ENCODE data around the gene AK4.

- TF ChIP-seq, protein P1, sequence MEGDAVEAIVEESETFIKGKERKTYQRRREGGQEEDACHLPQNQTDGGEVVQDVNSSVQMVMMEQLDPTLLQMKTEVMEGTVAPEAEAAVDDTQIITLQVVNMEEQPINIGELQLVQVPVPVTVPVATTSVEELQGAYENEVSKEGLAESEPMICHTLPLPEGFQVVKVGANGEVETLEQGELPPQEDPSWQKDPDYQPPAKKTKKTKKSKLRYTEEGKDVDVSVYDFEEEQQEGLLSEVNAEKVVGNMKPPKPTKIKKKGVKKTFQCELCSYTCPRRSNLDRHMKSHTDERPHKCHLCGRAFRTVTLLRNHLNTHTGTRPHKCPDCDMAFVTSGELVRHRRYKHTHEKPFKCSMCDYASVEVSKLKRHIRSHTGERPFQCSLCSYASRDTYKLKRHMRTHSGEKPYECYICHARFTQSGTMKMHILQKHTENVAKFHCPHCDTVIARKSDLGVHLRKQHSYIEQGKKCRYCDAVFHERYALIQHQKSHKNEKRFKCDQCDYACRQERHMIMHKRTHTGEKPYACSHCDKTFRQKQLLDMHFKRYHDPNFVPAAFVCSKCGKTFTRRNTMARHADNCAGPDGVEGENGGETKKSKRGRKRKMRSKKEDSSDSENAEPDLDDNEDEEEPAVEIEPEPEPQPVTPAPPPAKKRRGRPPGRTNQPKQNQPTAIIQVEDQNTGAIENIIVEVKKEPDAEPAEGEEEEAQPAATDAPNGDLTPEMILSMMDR (IDR thresholded peaks at IDR 0.05; ENCODE audit: insufficient read depth, low read depth, low read length) = no peak
- TF ChIP-seq EZH2 (IDR thresholded peaks at IDR 0.05; ENCODE audit: insufficient read depth, low read length) = no peak
Measured at GRCh38 chr1:65190229-65190628, 42.2 kb downstream of the AK4 start.
